Measurements from ENCODE around the gene INSIG1.

INSIG1 gene

DNA sequence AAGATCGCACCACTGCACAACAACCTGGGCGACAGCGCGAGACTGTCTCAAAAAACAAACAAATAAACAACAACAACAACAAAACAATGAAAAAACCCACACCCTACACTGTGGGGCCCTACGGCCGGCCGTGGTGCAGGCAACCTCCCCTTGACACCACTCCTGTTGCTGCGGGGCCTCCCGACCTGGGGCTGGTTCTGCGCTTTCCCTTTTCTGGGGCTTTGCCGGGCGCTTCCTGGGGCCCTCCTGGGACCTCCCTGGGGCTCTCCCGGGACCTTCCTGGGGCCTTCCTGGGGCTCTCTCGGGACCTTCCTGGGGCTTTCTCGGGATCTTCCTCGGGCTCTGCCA lies 46.6 kb downstream of the INSIG1 start:
- in situ Hi-C loops (cut with MboI; ENCODE audit: low sequenced_read_pairs) = loop anchor here (25.0 kb wide), 1 partner anchor 432 kb away; no protein-coding TSS in a partner anchor

- in situ Hi-C loops (cut with MboI; ENCODE audit: low sequenced_read_pairs) = loop anchor here (25.0 kb wide), 1 partner anchor 433 kb away; no protein-coding TSS in a partner anchor
Observed at GRCh38 chr7:155344618-155345433, 47.1 kb downstream of the INSIG1 start.

DNA sequence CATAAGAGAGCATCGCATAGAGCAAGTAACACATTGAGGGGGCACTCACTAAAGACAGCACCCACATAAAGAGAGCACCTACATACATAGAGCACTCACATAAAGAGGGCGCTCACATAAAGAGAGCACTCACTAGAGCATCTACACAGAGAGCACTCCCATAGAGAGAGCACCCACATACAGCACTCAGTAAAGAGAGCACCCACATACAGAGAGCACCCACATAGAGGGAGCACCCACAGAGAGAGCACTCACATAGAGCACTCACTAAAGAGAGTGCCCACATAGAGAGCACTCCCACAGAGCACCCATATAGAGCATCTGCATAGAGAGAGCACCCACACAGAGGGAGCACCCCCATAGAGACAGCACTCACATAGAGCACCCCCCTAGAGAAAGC lies 47.8 kb downstream of the INSIG1 start:
- in situ Hi-C loops (cut with MboI; ENCODE audit: low sequenced_read_pairs) = loop anchor here (25.0 kb wide), 1 partner anchor 433 kb away; no protein-coding TSS in a partner anchor

DNA sequence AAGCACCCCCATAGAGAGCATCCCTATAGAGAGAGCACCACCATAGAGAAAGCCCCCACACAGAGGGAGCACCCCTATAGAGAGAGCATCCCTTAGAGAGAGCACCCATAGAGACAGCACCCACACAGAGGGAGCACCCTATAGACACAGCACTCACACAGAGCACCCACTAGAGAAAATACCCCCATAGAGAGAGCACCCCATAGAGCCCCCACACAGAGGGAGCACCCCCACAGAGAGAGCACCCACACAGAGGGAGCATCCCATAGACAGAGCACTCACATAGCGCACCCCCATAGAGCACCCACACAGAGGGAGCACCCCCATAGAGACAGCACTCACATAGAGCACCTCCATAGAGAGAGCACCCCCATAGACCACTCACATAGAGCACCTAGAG lies 48.6 kb downstream of the INSIG1 start:
- in situ Hi-C loops (cut with MboI; ENCODE audit: low sequenced_read_pairs) = loop anchor here (25.0 kb wide), 1 partner anchor 434 kb away; no protein-coding TSS in a partner anchor

DNA sequence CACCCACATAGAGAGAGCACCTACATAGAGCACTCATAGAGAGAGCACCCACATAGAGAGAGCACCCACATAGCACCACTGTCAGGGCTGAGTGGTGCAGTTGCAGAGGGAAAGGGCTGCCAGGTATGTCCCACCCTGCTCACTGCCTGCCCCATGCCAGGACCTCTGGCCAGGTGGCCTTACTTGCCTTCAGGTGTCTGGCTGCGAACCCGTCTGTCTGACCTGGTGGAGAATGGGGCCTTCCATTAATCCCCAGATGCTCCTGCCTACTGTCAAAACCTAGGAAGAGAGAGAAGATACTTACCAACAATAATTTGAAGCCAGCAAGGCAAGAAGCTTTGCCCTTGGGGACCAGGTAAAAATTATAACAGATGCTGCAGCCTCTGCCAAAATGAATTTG lies 51.1 kb downstream of the INSIG1 start:
- in situ Hi-C loops (cut with MboI; ENCODE audit: low sequenced_read_pairs) = loop anchor here (25.0 kb wide), 1 partner anchor 437 kb away; no protein-coding TSS in a partner anchor

GRCh38 chr7:155349601-155350331 lies 52.1 kb downstream of the INSIG1 start:
- in situ Hi-C loops (cut with MboI; ENCODE audit: low sequenced_read_pairs) = loop anchor here (25.0 kb wide), 1 partner anchor 437 kb away; no protein-coding TSS in a partner anchor

DNA sequence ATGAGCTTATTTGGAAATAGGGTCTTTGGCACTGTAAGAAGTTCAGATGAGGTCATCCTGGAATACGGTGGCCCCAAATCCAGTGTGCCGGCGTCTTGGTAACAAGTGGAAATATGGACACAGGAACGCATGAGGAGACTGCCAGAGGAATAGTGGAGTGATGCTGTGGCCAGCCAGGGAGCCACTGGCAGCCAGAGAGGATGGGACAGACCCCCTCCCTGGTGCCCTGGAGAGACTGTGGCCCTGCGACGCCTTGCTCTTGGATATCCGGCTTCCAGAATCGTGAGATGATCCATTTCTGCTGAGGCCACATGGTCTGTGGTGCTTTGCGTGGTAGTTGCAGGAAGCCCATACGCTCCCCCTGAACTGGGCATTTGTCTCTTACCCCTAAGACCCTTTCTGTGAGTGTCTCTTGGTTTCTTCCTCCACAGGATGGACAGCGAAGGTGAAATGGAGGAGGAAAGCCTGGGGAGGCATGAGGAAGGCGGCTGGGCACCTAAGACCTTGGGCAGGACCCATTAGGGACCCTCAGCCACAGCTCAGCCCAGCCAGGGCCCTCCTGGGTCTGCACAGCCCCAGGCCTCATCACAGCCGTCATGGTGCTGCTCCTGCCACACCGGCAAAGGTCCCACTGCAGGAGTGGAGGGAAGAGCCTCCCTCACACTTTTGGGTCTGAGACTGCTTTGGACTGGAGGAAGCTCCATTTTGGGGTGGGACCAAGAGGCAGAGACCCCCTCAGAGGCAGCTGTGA lies 53.6 kb downstream of the INSIG1 start:
- in situ Hi-C loops (cut with MboI; ENCODE audit: low sequenced_read_pairs) = no loop called here

DNA sequence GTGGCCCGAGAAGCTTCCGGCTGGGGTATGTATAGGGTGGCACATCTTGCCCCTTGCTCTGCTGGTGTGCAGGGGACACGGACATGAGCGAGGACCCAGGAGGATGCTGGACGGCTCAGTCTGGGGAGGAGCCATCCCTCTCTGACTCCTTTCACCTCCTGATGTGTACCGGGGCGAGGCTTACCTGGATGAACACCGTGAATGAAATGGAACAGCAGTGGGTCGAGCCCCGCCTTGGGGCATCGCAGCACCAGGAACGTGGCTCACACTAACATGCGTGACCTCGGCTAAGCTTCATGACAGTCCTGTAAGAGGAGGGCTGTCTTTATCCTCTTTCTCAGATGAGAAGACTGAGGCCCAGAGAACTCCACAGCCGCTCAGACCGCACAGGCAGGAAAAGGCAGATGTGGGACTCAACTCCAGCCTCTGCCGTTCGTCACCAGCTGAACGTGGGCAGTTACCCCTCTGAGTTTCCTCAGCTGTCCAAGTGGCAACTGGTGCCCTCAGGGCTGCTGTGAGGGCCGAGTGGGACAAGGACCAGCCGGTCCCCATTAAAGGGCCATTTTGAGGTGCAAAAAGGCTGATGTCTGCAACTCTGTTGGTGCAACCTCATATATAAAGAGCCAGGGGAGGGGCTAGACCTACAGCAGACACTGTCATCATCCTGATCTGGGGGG lies 54.5 kb downstream of the INSIG1 start:
- in situ Hi-C loops (cut with MboI; ENCODE audit: low sequenced_read_pairs) = no loop called here

GRCh38 chr7:155352753-155353115 lies 55.1 kb downstream of the INSIG1 start:
- in situ Hi-C loops (cut with MboI; ENCODE audit: low sequenced_read_pairs) = no loop called here

DNA sequence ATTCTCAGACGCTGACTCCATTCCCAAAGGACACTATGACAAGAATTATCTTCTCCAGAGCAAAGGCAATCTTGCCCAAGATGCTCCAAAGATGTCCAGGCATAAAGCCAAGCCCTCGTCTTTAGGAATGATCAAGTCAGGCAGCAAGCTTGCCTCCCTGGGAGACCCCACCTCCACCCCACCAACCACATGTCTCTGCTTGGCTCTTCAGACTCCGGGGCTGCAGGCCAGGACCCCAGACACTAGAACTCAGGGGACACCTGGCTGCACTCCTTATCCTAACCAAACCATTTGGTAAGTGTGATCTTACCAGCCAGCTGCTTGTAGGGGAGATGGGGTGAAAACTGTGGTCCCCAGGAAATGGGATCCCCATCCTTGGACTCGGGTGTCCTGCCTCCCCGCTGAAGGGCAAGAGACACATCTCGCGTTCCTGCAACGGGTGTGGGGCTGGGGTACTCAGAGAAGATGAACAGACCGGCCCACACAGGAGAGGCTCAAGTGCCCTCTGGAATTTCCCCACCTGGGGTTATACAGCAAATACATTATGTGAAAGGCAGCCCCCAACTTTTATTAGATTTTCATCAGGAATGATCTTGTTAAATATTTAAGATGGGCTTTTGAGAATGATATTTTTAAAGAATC lies 55.7 kb downstream of the INSIG1 start:
- in situ Hi-C loops (cut with MboI; ENCODE audit: low sequenced_read_pairs) = no loop called here

DNA sequence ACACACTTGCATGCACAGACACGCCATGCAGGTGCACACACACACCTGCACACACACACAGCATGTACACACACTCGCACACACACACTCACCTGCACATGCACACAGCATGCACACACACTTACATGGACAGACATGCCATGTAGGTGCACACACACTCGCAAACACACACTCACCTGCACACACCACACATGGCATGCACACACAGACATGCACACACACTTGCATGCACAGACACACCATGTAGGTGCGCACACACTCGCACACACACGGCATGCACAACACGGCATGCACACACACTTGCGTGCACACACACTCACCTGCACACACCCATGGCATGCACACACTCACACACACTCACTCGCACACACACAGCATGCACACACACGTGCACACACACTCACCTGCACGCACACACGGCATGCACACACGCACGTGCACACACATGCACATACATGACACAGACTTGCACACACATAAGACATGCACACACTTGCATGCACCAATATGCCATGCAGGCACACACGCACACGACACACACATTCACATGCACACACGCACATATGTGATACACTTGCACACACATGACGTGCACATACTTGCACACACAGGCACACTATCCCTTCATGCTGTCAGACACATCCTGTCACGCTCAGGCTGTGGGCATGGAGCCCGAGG lies 56.8 kb downstream of the INSIG1 start:
- in situ Hi-C loops (cut with MboI; ENCODE audit: low sequenced_read_pairs) = no loop called here

DNA sequence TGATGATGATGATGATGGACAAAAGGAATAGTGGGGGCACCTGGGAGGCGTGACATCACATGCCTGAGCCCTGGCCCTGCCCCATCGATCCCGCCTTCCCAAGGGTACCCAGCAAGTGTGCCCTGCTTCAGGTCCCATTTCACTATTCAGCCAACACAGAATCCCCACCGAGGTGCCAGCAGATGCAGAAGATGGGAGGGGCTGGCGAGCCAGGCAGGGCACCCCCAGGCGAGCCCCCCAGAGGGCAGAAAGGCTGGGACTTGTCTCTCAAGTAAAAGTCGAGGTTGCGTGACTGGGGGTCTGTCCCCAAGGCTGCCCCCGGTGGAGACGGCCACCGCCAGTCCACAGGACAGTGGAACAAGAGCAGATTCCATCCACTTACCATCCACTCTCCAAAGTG lies 57.5 kb downstream of the INSIG1 start:
- in situ Hi-C loops (cut with MboI; ENCODE audit: low sequenced_read_pairs) = no loop called here

- in situ Hi-C loops (cut with MboI; ENCODE audit: low sequenced_read_pairs) = no loop called here
Observed at GRCh38 chr7:155355745-155356144, 58.1 kb downstream of the INSIG1 start.

GRCh38 chr7:155356323-155357105 lies 58.8 kb downstream of the INSIG1 start:
- in situ Hi-C loops (cut with MboI; ENCODE audit: low sequenced_read_pairs) = no loop called here

DNA sequence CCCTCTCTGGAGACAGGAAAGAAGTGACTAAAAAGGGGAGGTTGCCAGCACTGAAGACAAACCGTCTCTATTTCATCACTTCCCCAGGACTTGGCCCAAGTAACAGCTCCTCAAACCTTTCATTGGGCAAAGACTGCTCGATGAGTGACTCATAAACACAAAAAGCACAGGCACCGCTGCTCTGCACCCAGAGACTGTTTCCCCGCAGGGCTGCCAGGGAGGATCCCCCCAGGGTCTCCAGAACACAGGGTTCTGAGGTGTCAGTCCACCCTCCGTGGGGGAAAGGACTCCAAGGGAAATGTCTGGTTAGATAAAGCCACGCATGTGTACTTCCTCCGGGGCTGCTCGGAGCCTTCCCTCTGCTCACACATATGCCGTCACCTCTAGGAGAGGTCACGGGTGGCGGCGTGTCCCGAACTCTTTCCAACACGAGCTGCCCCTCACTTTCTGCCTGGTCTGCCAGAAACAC lies 59.9 kb downstream of the INSIG1 start:
- in situ Hi-C loops (cut with MboI; ENCODE audit: low sequenced_read_pairs) = no loop called here

GRCh38 chr7:155358066-155358947 lies 60.6 kb downstream of the INSIG1 start:
- in situ Hi-C loops (cut with MboI; ENCODE audit: low sequenced_read_pairs) = no loop called here

DNA sequence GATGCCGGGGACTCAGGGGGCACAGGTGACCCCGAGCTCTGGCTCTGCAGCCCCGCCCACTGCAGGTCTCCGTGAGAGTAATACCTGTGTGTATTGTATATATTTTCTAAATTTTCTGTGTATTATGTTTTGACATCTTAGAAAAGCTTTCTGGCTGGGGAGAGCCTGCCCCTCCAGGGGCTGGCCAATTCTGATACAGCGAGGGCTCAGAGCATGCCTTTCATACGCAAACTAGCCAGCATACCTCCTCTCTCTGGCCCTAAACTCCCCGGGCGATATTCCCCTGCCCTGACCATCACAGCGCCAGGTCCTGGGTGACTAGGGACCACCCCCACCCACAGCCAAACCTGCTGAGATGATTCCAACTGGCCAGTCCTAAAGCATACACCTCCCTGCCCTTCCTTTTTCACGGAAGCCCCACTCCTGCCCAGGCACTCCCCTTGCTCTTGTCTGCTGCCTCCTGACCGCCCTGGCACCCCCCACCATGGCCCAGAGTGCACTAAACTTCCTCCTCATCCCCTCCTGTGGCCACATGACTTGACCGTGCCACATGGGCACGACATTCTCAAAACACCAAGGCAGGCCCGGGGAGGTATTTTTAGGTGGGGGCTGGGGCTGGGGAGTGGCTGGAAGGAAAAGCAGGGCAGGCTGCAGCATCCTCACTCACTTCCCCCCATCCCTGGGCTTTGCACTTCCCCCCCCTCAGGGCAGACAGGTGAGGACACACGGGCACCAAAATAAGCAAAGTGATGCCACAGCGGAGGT lies 61.5 kb downstream of the INSIG1 start:
- in situ Hi-C loops (cut with MboI; ENCODE audit: low sequenced_read_pairs) = no loop called here
